Nephron (organoid): ENCODE measurements around the gene ANO4.
A peak's percentile ranks its signal among the peaks of the same experiment; 100 is the strongest.

Source experiments
- H3K27ac Mint-ChIP-seq, 3 experiments: 2 replicates each; pipeline ENCODE4 v1.8.0; 2020; ENCODE audit warnings: mixed read lengths in 3 of 3, mild to moderate bottlenecking in 2 of 3, moderate library complexity in 1 of 3
- H3K27me3 Mint-ChIP-seq: 2 replicates; pipeline ENCODE4 v1.8.0; 2021; ENCODE audit warnings: low read depth, mild to moderate bottlenecking, moderate library complexity, mixed read lengths
- H3K36me3 Mint-ChIP-seq: 2 replicates; pipeline ENCODE4 v1.8.0; 2020; ENCODE audit warnings: low read depth, mixed read lengths
- H3K4me1 Mint-ChIP-seq: 2 replicates; pipeline ENCODE4 v1.8.0; 2020; ENCODE audit warnings: mixed read lengths
- H3K4me3 Mint-ChIP-seq, 3 experiments: 2 replicates each; pipeline ENCODE4 v1.8.0; 2020; ENCODE audit warnings: mild to moderate bottlenecking in 3 of 3, mixed read lengths in 3 of 3, moderate library complexity in 2 of 3
- H3K9me3 Mint-ChIP-seq: 2 replicates; pipeline ENCODE4 v1.8.0; 2020; ENCODE audit warnings: mixed read lengths
- CTCF ChIP-seq, 3 experiments: fragments of 200-600 bp; sonication (generic); IDR thresholded peaks; one replicate each; pipeline ENCODE4 v1.5.0; 2021; ENCODE audit warnings: antibody characterized with exemption in 3 of 3; ENCODE audit not compliant: unreplicated experiment in 3 of 3

The ANO4 gene

GRCh38 chr12:101044512-101045059 lies 250.0 kb downstream of the ANO4 start:
- no peaks in the 10 kb centered on the region for H3K36me3 Mint-ChIP-seq
- TF ChIP-seq CTCF (IDR thresholded peaks at IDR 0.05; ENCODE audit: unreplicated experiment in 3 of 3), result no peak
- no peaks in the 10 kb centered on the region for H3K27me3 Mint-ChIP-seq
- H3K27ac Mint-ChIP-seq, result no peak overlapping the region
- H3K9me3 Mint-ChIP-seq, result no peaks in the 10 kb centered on the region
- H3K4me3 Mint-ChIP-seq, result no peak overlapping the region
- peaks cover 9% of the 10 kb centered on the region for H3K4me1 Mint-ChIP-seq

- TF ChIP-seq CTCF (IDR thresholded peaks at IDR 0.05; ENCODE audit: unreplicated experiment in 3 of 3), result no peak
- Mint-ChIP-seq H3K9me3 (no peaks in the 10 kb centered on the region), H3K36me3 (no peaks in the 10 kb centered on the region), H3K27me3 (no peaks in the 10 kb centered on the region), H3K4me3 (no peak overlapping the region), H3K27ac (peak overlapping the region in 1 of 3 experiments; percentile 34), H3K4me1 (peaks cover 9% of the 10 kb centered on the region)
Measured at GRCh38 chr12:101045486-101046464, 251.2 kb downstream of the ANO4 start.

GRCh38 chr12:101047652-101048051 lies 253.1 kb downstream of the ANO4 start:
- no peak for TF ChIP-seq CTCF (IDR thresholded peaks at IDR 0.05; ENCODE audit: unreplicated experiment in 3 of 3)
- Mint-ChIP-seq H3K36me3 (no peaks in the 10 kb centered on the region), H3K27me3 (no peaks in the 10 kb centered on the region), H3K9me3 (no peaks in the 10 kb centered on the region), H3K27ac (no peak overlapping the region), H3K4me1 (peaks cover 18% of the 10 kb centered on the region), H3K4me3 (no peak overlapping the region)

GRCh38 chr12:101050631-101051030 lies 256.1 kb downstream of the ANO4 start:
- Mint-ChIP-seq H3K36me3 (no peaks in the 10 kb centered on the region), H3K4me1 (peaks cover 13% of the 10 kb centered on the region), H3K4me3 (no peak overlapping the region)

GRCh38 chr12:101051151-101051550 lies 256.6 kb downstream of the ANO4 start:
- no peaks in the 10 kb centered on the region for H3K36me3 Mint-ChIP-seq
- TF ChIP-seq CTCF (IDR thresholded peaks at IDR 0.05; ENCODE audit: unreplicated experiment in 3 of 3), result no peak
- H3K9me3 Mint-ChIP-seq, result no peaks in the 10 kb centered on the region
- no peak overlapping the region for H3K27ac Mint-ChIP-seq
- H3K27me3 Mint-ChIP-seq, result no peaks in the 10 kb centered on the region
- peaks cover 9% of the 10 kb centered on the region for H3K4me1 Mint-ChIP-seq
- no peak overlapping the region for H3K4me3 Mint-ChIP-seq

More at GRCh38 chr12:101050631-101051030, 256.1 kb downstream of the ANO4 start:
- Mint-ChIP-seq H3K27ac (no peak overlapping the region), H3K27me3 (no peaks in the 10 kb centered on the region), H3K9me3 (no peaks in the 10 kb centered on the region)
- TF ChIP-seq CTCF (IDR thresholded peaks at IDR 0.05; ENCODE audit: unreplicated experiment in 3 of 3), result no peak
